Fibroblast of lung (primary cell): Measurements from ENCODE around the gene SLC39A10. TPM values are rescaled to one million over a fixed set of nuclear protein-coding genes. Genes with fewer than 3 reads are reported as not detected.
"Not testable (repeated sequence)": the region's sequence is repeated elsewhere in the genome, so short reads cannot be mapped to it uniquely, and the experiment has no call there.

ENCODE experiments used
- DNase-seq, 2 donors: peaks; one replicate each; pipeline versions ENCODE4 v3.0.0 to v3.0.0-alpha.2; 2010; ENCODE audit warnings: low read depth in 2 of 2
- H2AFZ ChIP-seq: 2 replicates; pipeline ENCODE4 v1.5.1; 2012; ENCODE audit warnings: low read length, control low read depth, inconsistent platforms
- H3K27ac ChIP-seq: 2 replicates; pipeline ENCODE4 v1.5.1; 2011; ENCODE audit warnings: low read length, control low read depth; ENCODE audit not compliant: insufficient read depth
- H3K27me3 ChIP-seq: 2 replicates; pipeline ENCODE4 v1.5.1; 2011; ENCODE audit warnings: mild to moderate bottlenecking, low read length; ENCODE audit not compliant: control insufficient read depth, insufficient read depth
- H3K36me3 ChIP-seq: 2 replicates; pipeline ENCODE4 v1.5.1; 2011; ENCODE audit warnings: low read length; ENCODE audit not compliant: control insufficient read depth, insufficient read depth
- H3K4me1 ChIP-seq: 2 replicates; pipeline ENCODE4 v1.5.1; 2011; ENCODE audit warnings: low read length; ENCODE audit not compliant: control insufficient read depth, insufficient read depth; ENCODE audit errors: extremely low read depth
- H3K4me2 ChIP-seq: 2 replicates; pipeline ENCODE4 v1.5.1; 2011; ENCODE audit warnings: low read length, control low read depth; ENCODE audit not compliant: insufficient read depth; ENCODE audit errors: extremely low read depth
- H3K4me3 ChIP-seq, 4 experiments: fragments of 200-600 bp in 1 of 4; sonication (generic) in 1 of 4; replicated peaks in 1 of 4; 2 replicates each; pipeline ENCODE4 v1.5.1; 2011 to 2016; ENCODE audit warnings: low read length in 4 of 4, low read depth in 3 of 4, mild to moderate bottlenecking in 3 of 4, control low read depth in 2 of 4, inconsistent platforms in 1 of 4, mixed read lengths in 1 of 4; ENCODE audit not compliant: insufficient read depth in 1 of 4; ENCODE audit errors: control extremely low read depth in 1 of 4
- H3K79me2 ChIP-seq: 2 replicates; pipeline ENCODE4 v1.5.1; 2012; ENCODE audit warnings: mild to moderate bottlenecking, low read length, inconsistent platforms; ENCODE audit not compliant: control insufficient read depth, insufficient read depth
- H3K9ac ChIP-seq: 2 replicates; pipeline ENCODE4 v1.5.1; 2011; ENCODE audit warnings: mild to moderate bottlenecking, low read length, control low read depth; ENCODE audit not compliant: insufficient read depth
- H3K9me3 ChIP-seq: 2 replicates; pipeline ENCODE4 v1.5.1; 2012; ENCODE audit warnings: low read depth, low read length; ENCODE audit not compliant: control insufficient read depth, insufficient read depth
- H4K20me1 ChIP-seq: 2 replicates; pipeline ENCODE4 v1.5.1; 2011; ENCODE audit warnings: low read length; ENCODE audit not compliant: control insufficient read depth, insufficient read depth; ENCODE audit errors: extremely low read depth
- CTCF ChIP-seq, 2 donors: IDR thresholded peaks in 1 of 2; conservative IDR thresholded peaks in 1 of 2; 1 replicate in 1 of 2; 2 replicates in 1 of 2; pipeline ENCODE4 v1.5.1; 2011 to 2012; ENCODE audit warnings: low read length in 2 of 2, control low read depth in 1 of 2, inconsistent platforms in 1 of 2, low read depth in 1 of 2, mild to moderate bottlenecking in 1 of 2
- EZH2 ChIP-seq: IDR thresholded peaks from 2 replicates; pipeline ENCODE4 v1.5.1; 2012; ENCODE audit warnings: low read length, control low read depth, mild to moderate bottlenecking; ENCODE audit errors: missing control alignments
- polyA plus RNA-seq, 2 donors: library from polyadenylated mRNA; depleted of rRNA in 1 of 2; stranded (reverse) in 1 of 2; unstranded in 1 of 2; fragments of >200 nt; gene quantifications; 2 replicates each; pipeline ENCODE4 v1.2.1, GENCODE V29; 2011 to 2012; ENCODE audit warnings: missing spikeins in 1 of 2
- total RNA-seq: library from RNA; depleted of rRNA; stranded (reverse); fragments of >200 nt; gene quantifications from 2 replicates; pipeline ENCODE4 v1.2.1, GENCODE V29; 2014

SLC39A10 gene
- total and polyA plus RNA-seq, 2 donors (not counting 1 experiment from before 2014, with no cell fraction given), result 36.9 to 77.0 TPM

GRCh38 chr2:195646424-195646823 is 10.6 kb upstream of the SLC39A10 start:
- no peak for TF ChIP-seq CTCF (conservative IDR thresholded peaks at IDR 0.05 in 1 of 2, IDR thresholded peaks at IDR 0.05 in 1 of 2; ENCODE audit: low read depth in 1 of 2, low read length in 2 of 2)
- no peak for TF ChIP-seq EZH2
- Histone ChIP-seq H3K4me1 (no peaks in the 10 kb centered on the region), H3K36me3 (no peaks in the 10 kb centered on the region), H3K79me2 (no peaks in the 10 kb centered on the region), H3K27ac (no peak overlapping the region), H3K9me3 (no peaks in the 10 kb centered on the region), H3K9ac (no peak overlapping the region), H3K4me3 (no peak overlapping the region), H3K27me3 (no peaks in the 10 kb centered on the region), H4K20me1 (no peaks in the 10 kb centered on the region), H3K4me2 (no peak overlapping the region), H2AFZ (no peak overlapping the region)
- DNase-seq, result no peak

GRCh38 chr2:195647302-195647701 is 9.7 kb upstream of the SLC39A10 start:
- Histone ChIP-seq H4K20me1 (no peaks in the 10 kb centered on the region), H3K9me3 (no peaks in the 10 kb centered on the region), H3K4me1 (no peaks in the 10 kb centered on the region), H3K27ac (no peak overlapping the region), H3K4me2 (no peak overlapping the region), H3K36me3 (no peaks in the 10 kb centered on the region), H3K4me3 (no peak overlapping the region), H3K79me2 (no peaks in the 10 kb centered on the region), H3K27me3 (no peaks in the 10 kb centered on the region), H2AFZ (no peak overlapping the region), H3K9ac (no peak overlapping the region)
- TF ChIP-seq EZH2 (no peak), CTCF (conservative IDR thresholded peaks at IDR 0.05 in 1 of 2, IDR thresholded peaks at IDR 0.05 in 1 of 2; ENCODE audit: low read depth in 1 of 2, low read length in 2 of 2) (no peak)
- DNase-seq, result no peak

GRCh38 chr2:195648370-195648769 is 8.7 kb upstream of the SLC39A10 start:
- not testable (repeated sequence) for H3K27me3 ChIP-seq, DNase-seq, H2AFZ ChIP-seq, H3K9me3 ChIP-seq, H3K4me1 ChIP-seq, H3K36me3 ChIP-seq, H4K20me1 ChIP-seq, H3K27ac ChIP-seq, H3K4me3 ChIP-seq, H3K9ac ChIP-seq, H3K79me2 ChIP-seq, H3K4me2 ChIP-seq
